PC-3 (cell line): Measurements from ENCODE around the gene MAP2K2. TPM values are rescaled to one million over a fixed set of nuclear protein-coding genes. Genes with fewer than 3 reads are reported as not detected.

Experiments
- ATAC-seq: fragments of 200-7000 bp; cut with Tn5 transposase; 2 replicates; pipeline ENCODE4 v1.9.1; 2020; ENCODE audit warnings: mild to moderate bottlenecking, moderate library complexity
- BruUV-seq: library from RNA; stranded (reverse); fragments of 400-500 nt; replicated peaks from 2 replicates; lab custom pipeline; 2021; lab: Mats Ljungman, UMichigan
- CTCF ChIA-PET: fragments of 300-600 bp; sonication (Branson Sonifier 250); formaldehyde crosslinking; loops from one replicate; lab custom pipeline; 2022; ENCODE audit warnings: antibody characterized with exemption; lab: Charles Lee
- POLR2A ChIA-PET: fragments of 300-600 bp; sonication (Branson Sonifier 250); formaldehyde crosslinking; loops from one replicate; lab custom pipeline; 2022; ENCODE audit warnings: antibody characterized with exemption; ENCODE audit not compliant: unreplicated experiment; lab: Charles Lee
- DNase-seq: peaks from one replicate; pipeline ENCODE4 v3.0.0-alpha.2; 2015
- H2AFZ ChIP-seq: fragments of 300-600 bp; sonication (generic); 2 replicates; pipeline ENCODE4 v1.6.0; 2016; ENCODE audit warnings: antibody characterized with exemption, low read length
- H3F3A ChIP-seq: fragments of 300-600 bp; sonication (generic); one replicate; pipeline ENCODE4 v1.6.0; 2017; ENCODE audit warnings: antibody characterized with exemption, low read length, control low read depth, mild to moderate bottlenecking; ENCODE audit not compliant: unreplicated experiment
- H3K27ac ChIP-seq: fragments of 300-600 bp; sonication (generic); 2 replicates; pipeline ENCODE4 v1.5.1; 2016; ENCODE audit warnings: mild to moderate bottlenecking, low read length
- H3K27me3 ChIP-seq: fragments of 300-600 bp; sonication (generic); 2 replicates; pipeline ENCODE4 v1.6.1; 2016; ENCODE audit warnings: low read length, mixed read lengths
- H3K36me3 ChIP-seq: fragments of 300-600 bp; sonication (generic); 2 replicates; pipeline ENCODE4 v1.6.1; 2016; ENCODE audit warnings: low read depth, mixed run types, low read length, mixed read lengths
- H3K4me1 ChIP-seq: fragments of 300-600 bp; sonication (generic); 2 replicates; pipeline ENCODE4 v1.5.1; 2016; ENCODE audit warnings: low read length; ENCODE audit not compliant: insufficient read depth
- H3K4me2 ChIP-seq: fragments of 300-600 bp; sonication (generic); 2 replicates; pipeline ENCODE4 v1.6.0; 2016; ENCODE audit warnings: low read length
- H3K4me3 ChIP-seq: fragments of 300-600 bp; sonication (generic); 2 replicates; pipeline ENCODE4 v1.5.1; 2016; ENCODE audit warnings: mild to moderate bottlenecking, low read length, mixed read lengths
- H3K79me2 ChIP-seq: fragments of 300-600 bp; sonication (generic); 2 replicates; pipeline ENCODE4 v1.6.1; 2017; ENCODE audit warnings: low read length, mixed read lengths
- H3K9ac ChIP-seq: fragments of 300-600 bp; sonication (generic); 2 replicates; pipeline ENCODE4 v1.6.0; 2016; ENCODE audit warnings: mild to moderate bottlenecking, low read length
- H3K9me2 ChIP-seq: fragments of 300-600 bp; sonication (generic); replicated peaks from 2 replicates; pipeline ENCODE4 v1.6.1; 2016; ENCODE audit warnings: mixed run types, low read length, mixed read lengths
- H3K9me3 ChIP-seq: fragments of 300-600 bp; sonication (generic); 2 replicates; pipeline ENCODE4 v1.6.1; 2016; ENCODE audit warnings: low read length, mixed read lengths
- H4K20me1 ChIP-seq: fragments of 300-600 bp; sonication (generic); 2 replicates; pipeline ENCODE4 v1.6.1; 2016; ENCODE audit warnings: low read length, mixed read lengths
- EZH2 ChIP-seq: fragments of 300-600 bp; sonication (generic); IDR thresholded peaks from one replicate; pipeline ENCODE4 v1.6.1; 2017; ENCODE audit warnings: antibody characterized with exemption, mild to moderate bottlenecking, low read length; ENCODE audit not compliant: unreplicated experiment
- EZH2phosphoT487 ChIP-seq: fragments of 300-600 bp; sonication (generic); IDR thresholded peaks from 2 replicates; pipeline ENCODE4 v1.6.1; 2018; ENCODE audit warnings: mild to moderate bottlenecking, antibody characterized with exemption, low read length, borderline replicate concordance
- intact Hi-C: fragments of 100-400 bp; cut with micrococcal nuclease; formaldehyde crosslinking; loops from 2 replicates; pipeline ENCODE4 v1.9.0; 2023
- total RNA-seq: library from RNA; depleted of rRNA; stranded (reverse); fragments of >200 nt; gene quantifications from 2 replicates; pipeline ENCODE4 v1.2.3, GENCODE V29; 2014
- TF ChIP-seq, protein P1 (sequence below): fragments of 300-600 bp; sonication (generic); conservative IDR thresholded peaks from 2 replicates; pipeline ENCODE4 v1.5.1; 2017; ENCODE audit warnings: antibody characterized with exemption, low read depth, mild to moderate bottlenecking, low read length

The MAP2K2 gene
- total RNA-seq, 1 experiment from 2014 or later = 229 TPM

GRCh38 chr19:4115818-4116385 is 8.0 kb downstream of the MAP2K2 start:
- Histone ChIP-seq H2AFZ (no peak overlapping the region), H3K36me3 (peaks cover 2% of the 10 kb centered on the region; the same call in 1 of the 2 replicates), H3K9me3 (no peaks in the 10 kb centered on the region), H3K4me1 (no peaks in the 10 kb centered on the region), H3K27ac (no peak overlapping the region), H3K9ac (no peak overlapping the region), H3K79me2 (peaks cover 14% of the 10 kb centered on the region), H3K27me3 (no peaks in the 10 kb centered on the region), H4K20me1 (no peaks in the 10 kb centered on the region), H3K4me3 (no peak overlapping the region), H3F3A (no peaks in the 10 kb centered on the region), H3K9me2 (no peaks in the 10 kb centered on the region), H3K4me2 (no peak overlapping the region)
- ChIA-PET CTCF (no interaction called here), POLR2A (no interaction called here)
- ATAC-seq (no peak), DNase-seq (no peak)
- intact Hi-C loops = no loop called here
- BruUV-seq = no TSS peak
- no peak for TF ChIP-seq EZH2
- TF ChIP-seq, protein P1, sequence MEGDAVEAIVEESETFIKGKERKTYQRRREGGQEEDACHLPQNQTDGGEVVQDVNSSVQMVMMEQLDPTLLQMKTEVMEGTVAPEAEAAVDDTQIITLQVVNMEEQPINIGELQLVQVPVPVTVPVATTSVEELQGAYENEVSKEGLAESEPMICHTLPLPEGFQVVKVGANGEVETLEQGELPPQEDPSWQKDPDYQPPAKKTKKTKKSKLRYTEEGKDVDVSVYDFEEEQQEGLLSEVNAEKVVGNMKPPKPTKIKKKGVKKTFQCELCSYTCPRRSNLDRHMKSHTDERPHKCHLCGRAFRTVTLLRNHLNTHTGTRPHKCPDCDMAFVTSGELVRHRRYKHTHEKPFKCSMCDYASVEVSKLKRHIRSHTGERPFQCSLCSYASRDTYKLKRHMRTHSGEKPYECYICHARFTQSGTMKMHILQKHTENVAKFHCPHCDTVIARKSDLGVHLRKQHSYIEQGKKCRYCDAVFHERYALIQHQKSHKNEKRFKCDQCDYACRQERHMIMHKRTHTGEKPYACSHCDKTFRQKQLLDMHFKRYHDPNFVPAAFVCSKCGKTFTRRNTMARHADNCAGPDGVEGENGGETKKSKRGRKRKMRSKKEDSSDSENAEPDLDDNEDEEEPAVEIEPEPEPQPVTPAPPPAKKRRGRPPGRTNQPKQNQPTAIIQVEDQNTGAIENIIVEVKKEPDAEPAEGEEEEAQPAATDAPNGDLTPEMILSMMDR = no peak
- TF ChIP-seq EZH2phosphoT487 = no peak

- Histone ChIP-seq H3K4me2 (no peak overlapping the region), H3K27me3 (no peaks in the 10 kb centered on the region), H3K9ac (no peak overlapping the region), H3K27ac (no peak overlapping the region), H3K79me2 (peaks cover 8% of the 10 kb centered on the region; the same call in 1 of the 2 replicates), H4K20me1 (no peaks in the 10 kb centered on the region), H3F3A (no peaks in the 10 kb centered on the region), H2AFZ (no peak overlapping the region), H3K36me3 (peaks cover 2% of the 10 kb centered on the region; the same call in 1 of the 2 replicates), H3K4me3 (no peak overlapping the region), H3K9me2 (no peaks in the 10 kb centered on the region), H3K4me1 (no peaks in the 10 kb centered on the region), H3K9me3 (no peaks in the 10 kb centered on the region)
- intact Hi-C loops = no loop called here
- ChIA-PET POLR2A (no interaction called here), CTCF (no interaction called here)
- ATAC-seq = no peak
- TF ChIP-seq EZH2 (no peak), EZH2phosphoT487 (no peak)
- TF ChIP-seq, protein P1 = no peak
- no peak for DNase-seq
- no TSS peak for BruUV-seq
Observed at GRCh38 chr19:4115050-4115817, 8.7 kb downstream of the MAP2K2 start.

- no peak for ATAC-seq
- no peak overlapping the region for H3K9ac ChIP-seq
- CTCF ChIA-PET = no interaction called here
- H3K79me2 ChIP-seq = no peaks in the 10 kb centered on the region
- POLR2A ChIA-PET = interaction anchor here (1.1 kb wide), 1 partner anchor 10 kb away, joined by 6 read pairs; no protein-coding TSS in a partner anchor
- H3K27me3 ChIP-seq = no peaks in the 10 kb centered on the region
- H3F3A ChIP-seq = no peaks in the 10 kb centered on the region
- no peaks in the 10 kb centered on the region for H4K20me1 ChIP-seq
- no peak overlapping the region for H3K4me3 ChIP-seq
- no peaks in the 10 kb centered on the region for H3K9me2 ChIP-seq
- intact Hi-C loops = no loop called here
- no peak overlapping the region for H3K27ac ChIP-seq
- no peak for DNase-seq
- H3K4me1 ChIP-seq = no peaks in the 10 kb centered on the region
- no peak overlapping the region for H3K4me2 ChIP-seq
- H3K9me3 ChIP-seq = no peaks in the 10 kb centered on the region
- no peak overlapping the region for H2AFZ ChIP-seq
- no TSS peak for BruUV-seq
- peaks cover 2% of the 10 kb centered on the region; the same call in 1 of the 2 replicates for H3K36me3 ChIP-seq
- TF ChIP-seq, protein P1 = no peak
- no peak for TF ChIP-seq EZH2
- TF ChIP-seq EZH2phosphoT487 = no peak
Observed at GRCh38 chr19:4114181-4114580, 9.7 kb downstream of the MAP2K2 start.
